CD4-positive, alpha-beta T cell (primary cell): Measurements from ENCODE around the gene LIPE. TPM values are rescaled to one million over a fixed set of nuclear protein-coding genes. Genes with fewer than 3 reads are reported as not detected.

Experiments used
- ATAC-seq: fragments of 200-7000 bp; cut with Tn5 transposase; one replicate; pipeline ENCODE4 v1.10.0; 2022; ENCODE audit warnings: mild to moderate bottlenecking; ENCODE audit not compliant: poor library complexity
- CTCF ChIA-PET: fragments of 350-600 bp; sonication (Branson Sonifier 250); formaldehyde crosslinking; loops from one replicate; lab custom pipeline; 2021; ENCODE audit warnings: antibody characterized with exemption, inconsistent platforms; lab: Charles Lee
- POLR2A ChIA-PET: fragments of 350-600 bp; sonication (Branson Sonifier 250); formaldehyde crosslinking; loops from one replicate; lab custom pipeline; 2021; ENCODE audit warnings: antibody characterized with exemption, inconsistent platforms; lab: Charles Lee
- DNase-seq, 14 experiments: peaks; one replicate each; pipeline ENCODE4 v3.0.0-alpha.2; 2013 to 2020; ENCODE audit warnings: mixed read lengths in 2 of 14
- H3K27ac ChIP-seq, 2 donors: one replicate each; pipeline versions ENCODE4 v1.5.1 to v1.7.0; 2013; ENCODE audit warnings: low read length in 2 of 2, low read depth in 1 of 2, mild to moderate bottlenecking in 1 of 2
- H3K27me3 ChIP-seq, 2 experiments: 1 replicate in 1 of 2; 2 replicates in 1 of 2; pipeline versions ENCODE4 v1.6.1 to v1.7.0; 2013; ENCODE audit warnings: low read length in 2 of 2, control low read depth in 1 of 2, mild to moderate bottlenecking in 1 of 2, moderate library complexity in 1 of 2; ENCODE audit not compliant: insufficient read depth in 2 of 2, control insufficient read depth in 1 of 2
- H3K36me3 ChIP-seq: one replicate; pipeline ENCODE4 v1.6.1; 2013; ENCODE audit warnings: low read length, control low read depth; ENCODE audit not compliant: insufficient read depth
- H3K4me1 ChIP-seq: one replicate; pipeline ENCODE4 v1.6.1; 2013; ENCODE audit warnings: low read length, control low read depth; ENCODE audit not compliant: insufficient read depth
- H3K4me3 ChIP-seq: one replicate; pipeline ENCODE4 v1.5.1; 2013; ENCODE audit warnings: mild to moderate bottlenecking, low read length, moderate library complexity
- H3K9me3 ChIP-seq, 2 experiments: 1 replicate in 1 of 2; 2 replicates in 1 of 2; pipeline versions ENCODE4 v1.6.1 to v1.7.0; 2013; ENCODE audit warnings: low read length in 2 of 2, mild to moderate bottlenecking in 2 of 2, control low read depth in 1 of 2, moderate library complexity in 1 of 2; ENCODE audit not compliant: control insufficient read depth in 1 of 2, insufficient read depth in 1 of 2
- H3K27ac Mint-ChIP-seq: one replicate; pipeline ENCODE4 v1.8.0; 2020; ENCODE audit warnings: mixed read lengths
- H3K27me3 Mint-ChIP-seq: one replicate; pipeline ENCODE4 v1.8.0; 2021; ENCODE audit warnings: mixed read lengths
- H3K36me3 Mint-ChIP-seq: one replicate; pipeline ENCODE4 v1.8.0; 2021; ENCODE audit warnings: low read depth, mixed read lengths
- H3K4me1 Mint-ChIP-seq: one replicate; pipeline ENCODE4 v1.8.0; 2021; ENCODE audit warnings: low read depth, mixed read lengths
- H3K4me3 Mint-ChIP-seq: one replicate; pipeline ENCODE4 v1.8.0; 2020; ENCODE audit warnings: mild to moderate bottlenecking, mixed read lengths
- H3K9me3 Mint-ChIP-seq: one replicate; pipeline ENCODE4 v1.8.0; 2020; ENCODE audit warnings: mixed read lengths
- intact Hi-C, 2 experiments: fragments of 100-400 bp; cut with DNase I in 1 of 2; cut with micrococcal nuclease in 1 of 2; formaldehyde crosslinking; loops; one replicate each; pipeline versions ENCODE4 v1.15.1 to v1.9.0; 2023 to 2025; cut with DNase I, micrococcal nuclease
- total RNA-seq, 174 experiments: library from RNA in 2 of 174; stranded (reverse) in 2 of 174; gene quantifications; one replicate each; pipeline ENCODE4 v1.2.3 and lab custom pipeline; 2021 to 2026
- TF ChIP-seq, protein P1 (sequence below): fragments of 200-600 bp; IDR thresholded peaks from one replicate; pipeline ENCODE4 v1.8.0; 2022; ENCODE audit warnings: antibody characterized with exemption, mild to moderate bottlenecking

LIPE gene
- total RNA-seq, 2 experiments from 2014 or later: 7.6 to 8.2 TPM

DNA sequence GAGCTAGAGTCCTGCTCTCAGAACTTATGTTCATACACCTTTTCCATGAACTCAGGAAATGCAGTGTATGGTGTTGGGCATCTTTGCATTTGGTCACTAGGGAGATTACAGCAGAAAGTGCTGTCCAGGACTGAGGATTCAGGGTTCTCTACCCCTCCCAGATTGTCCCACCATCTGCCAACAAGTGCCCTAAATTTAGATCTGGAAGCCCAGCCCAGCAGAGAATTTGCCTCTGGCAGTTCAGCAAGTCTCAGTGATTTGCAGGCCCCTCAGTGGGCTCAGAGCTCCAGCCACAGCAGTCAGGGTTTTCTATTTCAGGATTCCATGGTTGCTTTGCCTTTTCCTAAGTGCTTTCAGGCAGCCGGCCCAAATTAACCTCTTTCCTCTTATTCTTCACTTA lies 60.5 kb downstream of the LIPE start:
- ChIA-PET POLR2A (no interaction called here), CTCF (no interaction called here)
- Mint-ChIP-seq H3K27me3 (no peaks in the 10 kb centered on the region), H3K36me3 (peaks cover 6% of the 10 kb centered on the region), H3K27ac (no peak overlapping the region), H3K4me1 (no peaks in the 10 kb centered on the region), H3K4me3 (no peak overlapping the region), H3K9me3 (no peaks in the 10 kb centered on the region)
- H3K27me3 ChIP-seq: no peaks in the 10 kb centered on the region
- DNase-seq (no peak), ATAC-seq (no peak)
- intact Hi-C loops: no loop called here
- H3K9me3 ChIP-seq: no peaks in the 10 kb centered on the region
- peaks cover 3% of the 10 kb centered on the region for H3K36me3 ChIP-seq
- TF ChIP-seq, protein P1, sequence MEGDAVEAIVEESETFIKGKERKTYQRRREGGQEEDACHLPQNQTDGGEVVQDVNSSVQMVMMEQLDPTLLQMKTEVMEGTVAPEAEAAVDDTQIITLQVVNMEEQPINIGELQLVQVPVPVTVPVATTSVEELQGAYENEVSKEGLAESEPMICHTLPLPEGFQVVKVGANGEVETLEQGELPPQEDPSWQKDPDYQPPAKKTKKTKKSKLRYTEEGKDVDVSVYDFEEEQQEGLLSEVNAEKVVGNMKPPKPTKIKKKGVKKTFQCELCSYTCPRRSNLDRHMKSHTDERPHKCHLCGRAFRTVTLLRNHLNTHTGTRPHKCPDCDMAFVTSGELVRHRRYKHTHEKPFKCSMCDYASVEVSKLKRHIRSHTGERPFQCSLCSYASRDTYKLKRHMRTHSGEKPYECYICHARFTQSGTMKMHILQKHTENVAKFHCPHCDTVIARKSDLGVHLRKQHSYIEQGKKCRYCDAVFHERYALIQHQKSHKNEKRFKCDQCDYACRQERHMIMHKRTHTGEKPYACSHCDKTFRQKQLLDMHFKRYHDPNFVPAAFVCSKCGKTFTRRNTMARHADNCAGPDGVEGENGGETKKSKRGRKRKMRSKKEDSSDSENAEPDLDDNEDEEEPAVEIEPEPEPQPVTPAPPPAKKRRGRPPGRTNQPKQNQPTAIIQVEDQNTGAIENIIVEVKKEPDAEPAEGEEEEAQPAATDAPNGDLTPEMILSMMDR: no peak
- no peak overlapping the region for H3K27ac ChIP-seq
- H3K4me1 ChIP-seq: no peaks in the 10 kb centered on the region
- H3K4me3 ChIP-seq: no peak overlapping the region

GRCh38 chr19:42363614-42364346 lies 63.4 kb downstream of the LIPE start:
- Histone ChIP-seq H3K27ac (no peak overlapping the region), H3K36me3 (peaks cover 3% of the 10 kb centered on the region), H3K4me1 (no peaks in the 10 kb centered on the region), H3K27me3 (no peaks in the 10 kb centered on the region), H3K9me3 (no peaks in the 10 kb centered on the region), H3K4me3 (no peak overlapping the region)
- H3K4me1 Mint-ChIP-seq: no peaks in the 10 kb centered on the region
- ATAC-seq: no peak
- TF ChIP-seq, protein P1: no peak
- no peak for DNase-seq
- peaks cover 6% of the 10 kb centered on the region for H3K36me3 Mint-ChIP-seq
- intact Hi-C loops: no loop called here
- POLR2A ChIA-PET: no interaction called here
- H3K27ac Mint-ChIP-seq: no peak overlapping the region
- CTCF ChIA-PET: no interaction called here
- no peak overlapping the region for H3K4me3 Mint-ChIP-seq
- H3K27me3 Mint-ChIP-seq: no peaks in the 10 kb centered on the region
- no peaks in the 10 kb centered on the region for H3K9me3 Mint-ChIP-seq

DNA sequence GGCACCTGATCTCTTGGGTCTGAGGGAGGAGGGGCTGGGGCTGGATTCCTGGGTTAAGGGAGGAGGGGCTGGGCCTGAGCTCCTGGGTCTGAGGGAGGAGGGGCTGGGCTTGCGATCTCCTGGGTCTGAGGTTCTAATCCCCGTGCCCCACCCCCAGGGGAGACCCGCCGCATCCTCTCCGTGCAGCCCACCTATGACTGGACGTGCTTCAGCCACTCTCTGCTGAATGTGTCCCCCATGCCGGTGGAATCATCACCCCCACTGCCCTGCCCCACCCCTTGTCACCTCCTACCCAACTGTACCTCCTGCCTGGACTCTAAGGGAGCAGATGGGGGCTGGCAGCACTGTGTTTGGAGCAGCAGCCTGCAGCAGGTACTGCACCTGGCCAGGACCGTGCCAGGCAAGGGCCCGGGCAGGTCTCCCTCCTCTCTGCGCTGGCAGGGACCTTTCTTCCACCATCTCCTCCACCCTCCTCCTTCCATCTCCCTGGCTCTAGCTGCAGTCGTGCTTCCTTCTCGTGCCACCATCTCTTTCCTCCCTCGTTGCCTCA lies 64.2 kb downstream of the LIPE start:
- H3K27me3 ChIP-seq: no peaks in the 10 kb centered on the region
- H3K4me3 ChIP-seq: no peak overlapping the region
- ChIA-PET CTCF (no interaction called here), POLR2A (no interaction called here)
- peaks cover 3% of the 10 kb centered on the region for H3K36me3 ChIP-seq
- H3K4me1 ChIP-seq: no peaks in the 10 kb centered on the region
- H3K9me3 Mint-ChIP-seq: no peaks in the 10 kb centered on the region
- intact Hi-C loops: no loop called here
- no peak overlapping the region for H3K27ac Mint-ChIP-seq
- ATAC-seq (no peak), DNase-seq (no peak)
- H3K36me3 Mint-ChIP-seq: peaks cover 6% of the 10 kb centered on the region
- no peaks in the 10 kb centered on the region for H3K9me3 ChIP-seq
- TF ChIP-seq, protein P1: no peak
- H3K27ac ChIP-seq: no peak overlapping the region
- no peaks in the 10 kb centered on the region for H3K4me1 Mint-ChIP-seq
- no peaks in the 10 kb centered on the region for H3K27me3 Mint-ChIP-seq
- no peak overlapping the region for H3K4me3 Mint-ChIP-seq
